ENCODE measurements around the gene GPC4. TPM values are rescaled to one million over a fixed set of nuclear protein-coding genes. Genes with fewer than 3 reads are reported as not detected.

GPC4 gene
- total RNA-seq, 2 donors from 2014 or later = 6.4 to 15.0 TPM

- intact Hi-C loops (cut with DNase I) = no loop called here
- no peak for DNase-seq
- no peak for ATAC-seq
These were observed 40.4 kb downstream of the GPC4 start for GRCh38 chrX:133374874-133375387.

GRCh38 chrX:133373386-133374079, 41.8 kb downstream of the GPC4 start:
- intact Hi-C loops (cut with DNase I) = no loop called here
- DNase-seq (no peak), ATAC-seq (no peak)

- ATAC-seq (no peak), DNase-seq (no peak)
- intact Hi-C loops (cut with DNase I) = no loop called here
These were observed 44.5 kb downstream of the GPC4 start for GRCh38 chrX:133370696-133371275.

GRCh38 chrX:133369065-133369464, 46.2 kb downstream of the GPC4 start:
- no peak for ATAC-seq
- intact Hi-C loops (cut with DNase I) = no loop called here
- no peak for DNase-seq

GRCh38 chrX:133366735-133367134, 48.6 kb downstream of the GPC4 start:
- intact Hi-C loops (cut with DNase I) = no loop called here
- DNase-seq (no peak), ATAC-seq (no peak)

- intact Hi-C loops (cut with DNase I) = no loop called here
- ATAC-seq (peak in 1 of 2 donors; percentile 48), DNase-seq (no peak)
These were observed 49.2 kb downstream of the GPC4 start for GRCh38 chrX:133365871-133366611.

- no peak for DNase-seq
- peak in 1 of 2 donors; percentile 25 for ATAC-seq
- intact Hi-C loops (cut with DNase I) = no loop called here
These were observed 50.4 kb downstream of the GPC4 start for GRCh38 chrX:133364865-133365264.

GRCh38 chrX:133364196-133364595, 51.1 kb downstream of the GPC4 start:
- DNase-seq (no peak), ATAC-seq (no peak)
- intact Hi-C loops (cut with DNase I) = no loop called here

- intact Hi-C loops (cut with DNase I) = no loop called here
- ATAC-seq (no peak), DNase-seq (no peak)
These were observed 52.8 kb downstream of the GPC4 start for GRCh38 chrX:133362538-133362937.

- ATAC-seq (no peak), DNase-seq (no peak)
- intact Hi-C loops (cut with DNase I) = no loop called here
These were observed 55.8 kb downstream of the GPC4 start for GRCh38 chrX:133359466-133359865.

GRCh38 chrX:133353233-133353632, 62.1 kb downstream of the GPC4 start:
- ATAC-seq = no peak
- intact Hi-C loops (cut with DNase I) = no loop called here
- DNase-seq = no peak

- intact Hi-C loops (cut with DNase I) = no loop called here
- DNase-seq (peak; percentile 53), ATAC-seq (peak in 1 of 2 donors; percentile 31)
These were observed 64.5 kb downstream of the GPC4 start for GRCh38 chrX:133350751-133351150.

- no peak for ATAC-seq
- intact Hi-C loops (cut with DNase I) = no loop called here
- DNase-seq = no peak
These were observed 69.3 kb downstream of the GPC4 start for GRCh38 chrX:133346026-133346425.

GRCh38 chrX:133339566-133339965, 75.7 kb downstream of the GPC4 start:
- intact Hi-C loops (cut with DNase I) = no loop called here
- no peak for ATAC-seq
- no peak for DNase-seq

GRCh38 chrX:133337250-133337649, 78.0 kb downstream of the GPC4 start:
- no peak for ATAC-seq
- no peak for DNase-seq
- intact Hi-C loops (cut with DNase I) = no loop called here

- DNase-seq (no peak), ATAC-seq (no peak)
- intact Hi-C loops (cut with DNase I) = no loop called here
These were observed 80.3 kb downstream of the GPC4 start for GRCh38 chrX:133335027-133335426.

GRCh38 chrX:133333154-133333750, 82.0 kb downstream of the GPC4 start:
- intact Hi-C loops (cut with DNase I) = loop anchor here in 1 of 2 donors (5.0 kb wide), 1 partner anchor 339 kb away; no protein-coding TSS in a partner anchor
- ATAC-seq = no peak
- DNase-seq = no peak

GRCh38 chrX:133332737-133333136, 82.6 kb downstream of the GPC4 start:
- ATAC-seq (no peak), DNase-seq (no peak)
- intact Hi-C loops (cut with DNase I) = loop anchor here in 1 of 2 donors (5.0 kb wide), 1 partner anchor 340 kb away; no protein-coding TSS in a partner anchor

- DNase-seq = no peak
- intact Hi-C loops (cut with DNase I) = loop anchor here in 1 of 2 donors (5.0 kb wide), 1 partner anchor 341 kb away; no protein-coding TSS in a partner anchor
These were observed 84.3 kb downstream of the GPC4 start for GRCh38 chrX:133330956-133331355.

GRCh38 chrX:133325422-133325821, 89.9 kb downstream of the GPC4 start:
- no peak for DNase-seq
- intact Hi-C loops (cut with DNase I) = no loop called here
- no peak for ATAC-seq

More at GRCh38 chrX:133330956-133331355, 84.3 kb downstream of the GPC4 start:
- ATAC-seq = no peak
